KG1 (cell line): ENCODE results near the gene ASPSCR1.
"Not testable (repeated sequence)": the region's sequence is repeated elsewhere in the genome, so short reads cannot be mapped to it uniquely, and the experiment has no call there.

Source experiments
- DNase-seq: peaks from one replicate; lab custom pipeline; 2025; lab: John Stamatoyannopoulos, UW

The ASPSCR1 gene

DNA sequence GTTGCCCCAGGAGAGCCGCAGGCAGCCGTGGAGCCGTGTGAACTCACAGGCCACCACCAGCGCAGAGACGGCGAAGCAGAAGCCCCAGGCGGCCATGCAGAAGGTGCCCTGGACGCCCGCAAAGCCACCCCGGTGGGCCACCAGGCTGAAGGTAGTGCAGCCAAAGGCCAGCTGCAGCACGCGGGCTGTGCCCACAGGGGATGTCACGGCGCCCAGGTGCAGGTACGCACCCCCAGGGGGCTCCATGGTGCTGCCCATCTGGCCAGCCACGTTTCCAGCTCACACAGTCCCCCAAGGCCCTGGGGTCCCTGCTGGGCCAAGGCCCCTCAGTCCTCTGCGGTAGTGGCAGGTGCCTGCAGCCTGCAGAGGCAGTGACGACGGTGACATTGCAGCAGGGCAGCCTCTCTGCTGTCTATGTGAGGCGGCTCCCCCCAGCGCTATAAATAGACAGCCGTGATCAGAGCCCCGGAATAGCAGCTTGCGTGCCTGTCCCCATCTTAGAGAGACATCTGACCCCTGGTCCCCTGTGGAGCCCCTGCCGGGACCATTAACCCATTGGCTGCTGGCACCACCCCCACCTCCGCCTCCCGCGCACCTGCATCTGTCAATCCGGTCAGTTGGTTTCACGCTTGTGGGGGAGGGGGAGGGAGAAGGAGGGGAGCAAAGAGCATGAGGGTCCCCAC, 35.8 kb upstream of the ASPSCR1 start:
- DNase-seq: no peak

DNA sequence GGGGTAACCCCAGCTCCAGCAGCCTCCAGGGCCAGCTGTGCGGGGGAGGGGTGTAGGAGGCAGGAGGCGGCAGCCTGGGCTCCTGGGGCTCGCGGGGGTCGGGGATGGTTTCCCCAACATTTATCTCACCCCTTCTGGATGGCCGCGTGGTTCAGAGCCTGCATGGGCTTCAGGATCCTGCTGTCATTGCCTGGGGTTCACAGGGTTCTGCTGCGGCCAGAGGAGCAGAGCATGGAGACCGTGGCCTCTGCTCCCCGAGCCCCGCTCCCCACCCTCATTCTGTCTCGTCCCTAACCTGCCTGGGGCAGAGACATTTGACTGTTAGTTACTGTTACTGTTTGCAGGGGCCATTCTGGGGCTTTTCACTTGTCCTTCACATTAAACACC, 35.3 kb upstream of the ASPSCR1 start:
- DNase-seq: no peak

DNA sequence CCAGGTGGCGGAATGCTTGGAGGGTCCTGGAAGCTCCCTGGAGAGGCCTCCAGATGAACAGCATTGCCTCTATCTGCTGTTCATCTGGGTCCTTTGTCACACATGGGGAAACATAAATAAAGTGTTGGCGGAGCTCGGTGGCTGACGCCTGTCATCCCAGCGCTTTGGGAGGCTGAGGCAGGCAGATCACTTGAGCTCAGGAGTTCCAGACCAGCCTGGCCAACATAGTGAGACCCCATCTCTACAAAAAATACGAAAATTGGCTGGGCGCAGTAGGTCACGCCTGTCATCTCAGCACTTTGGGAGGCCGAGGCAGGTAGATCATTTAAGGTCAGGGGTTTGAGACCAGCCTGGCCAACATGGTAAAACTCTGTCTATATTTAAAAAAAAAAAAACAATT, 32.6 kb upstream of the ASPSCR1 start:
- no peak for DNase-seq

- no peak for DNase-seq
Measured at GRCh38 chr17:81947189-81947588, 30.2 kb upstream of the ASPSCR1 start, which contains the start of gene MYADML2. TSS of gene MYADML2 (minus strand) at chr17:81947233. CDS start at chr17:81941741, 5,492 bp downstream.

GRCh38 chr17:81948635-81949378, 28.6 kb upstream of the ASPSCR1 start:
- DNase-seq: no peak

- no peak for DNase-seq
Measured at GRCh38 chr17:81950501-81950900, 26.9 kb upstream of the ASPSCR1 start.

GRCh38 chr17:81951785-81952684, 25.4 kb upstream of the ASPSCR1 start:
- no peak for DNase-seq

- no peak for DNase-seq
Measured at GRCh38 chr17:81952792-81953228, 24.6 kb upstream of the ASPSCR1 start.

GRCh38 chr17:81953443-81953842, 24.0 kb upstream of the ASPSCR1 start:
- DNase-seq: not testable (repeated sequence)

DNA sequence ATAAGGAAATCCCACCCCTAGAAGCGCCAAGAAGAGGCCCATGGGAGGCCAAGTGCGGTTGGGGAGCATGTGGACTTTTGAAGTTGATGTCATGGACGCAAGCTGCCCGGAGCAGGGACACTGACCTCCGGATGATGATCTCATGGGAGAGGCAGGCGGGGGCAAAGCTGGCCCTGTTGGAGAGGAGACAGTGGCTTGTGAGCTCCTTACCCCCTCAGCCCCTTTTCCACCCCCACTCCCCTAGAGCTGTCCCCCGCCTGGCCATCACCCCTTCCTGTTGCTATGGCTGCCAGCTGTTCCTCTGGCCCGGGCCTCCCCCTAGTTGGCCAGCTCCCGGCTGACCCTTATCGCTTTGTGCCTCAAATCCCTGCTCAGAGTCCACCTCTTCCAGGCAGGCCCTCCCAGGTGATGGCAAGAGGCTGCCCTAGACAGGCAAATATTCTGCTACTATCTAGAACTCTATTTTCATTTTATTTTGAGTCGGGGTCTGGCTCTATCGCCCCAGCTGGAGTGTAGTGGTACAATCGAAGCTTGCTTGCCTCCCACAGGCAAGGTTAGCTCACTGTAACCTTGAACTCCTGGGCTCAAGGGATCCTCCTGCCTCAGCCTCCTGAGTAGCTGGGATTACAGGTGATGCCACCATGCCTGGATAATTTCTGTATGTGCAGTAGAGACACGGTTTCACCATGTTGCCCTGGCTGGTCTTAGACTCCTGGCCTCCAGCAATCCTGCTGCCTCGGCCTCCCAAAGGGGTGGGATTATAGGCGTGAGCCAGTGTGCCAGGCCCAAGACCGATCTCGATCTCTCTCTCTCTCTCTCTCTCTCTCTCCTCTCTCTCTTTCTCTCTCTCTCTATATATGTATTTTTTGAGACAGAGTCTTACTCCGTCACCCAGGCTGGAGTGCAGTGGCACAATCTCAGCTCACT, 23.0 kb upstream of the ASPSCR1 start:
- no peak for DNase-seq

DNA sequence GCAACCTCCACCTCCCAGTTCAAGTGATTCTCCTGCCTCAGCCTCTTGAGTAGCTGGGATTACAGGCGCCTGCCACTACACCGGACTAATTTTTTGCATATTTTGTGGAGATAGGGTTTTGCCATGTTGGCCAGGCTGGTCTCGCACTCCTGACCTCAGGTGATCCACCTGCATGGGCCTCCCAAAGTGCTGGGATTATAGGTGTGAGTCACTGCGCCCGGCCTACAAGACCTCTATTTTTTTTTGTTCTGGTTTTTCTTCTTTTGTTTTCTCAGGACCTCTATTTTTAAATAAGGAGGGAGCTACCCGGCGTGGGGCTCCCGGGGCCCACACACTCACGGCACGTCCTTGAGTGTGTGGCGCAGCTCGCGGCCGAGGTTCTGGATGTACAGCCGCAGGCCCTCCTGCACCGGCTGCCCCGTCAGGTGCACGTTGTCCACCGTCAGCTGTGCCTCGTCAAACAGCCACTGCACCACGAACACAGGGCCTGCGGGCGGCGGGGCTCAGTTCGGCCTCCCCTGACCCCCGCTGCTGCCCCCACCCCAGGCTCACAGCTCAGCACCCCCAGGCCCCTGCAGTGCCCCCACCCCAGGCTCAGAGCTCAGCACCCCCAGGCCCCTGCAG, 22.3 kb upstream of the ASPSCR1 start:
- DNase-seq: no peak

- DNase-seq: no peak
Measured at GRCh38 chr17:81955756-81956544, 21.5 kb upstream of the ASPSCR1 start.

- no peak for DNase-seq
Measured at GRCh38 chr17:81956607-81957589, 20.5 kb upstream of the ASPSCR1 start.

- no peak for DNase-seq
Measured at GRCh38 chr17:81957691-81958432, 19.6 kb upstream of the ASPSCR1 start.

- no peak for DNase-seq
Measured at GRCh38 chr17:81958633-81959342, 18.6 kb upstream of the ASPSCR1 start.

DNA sequence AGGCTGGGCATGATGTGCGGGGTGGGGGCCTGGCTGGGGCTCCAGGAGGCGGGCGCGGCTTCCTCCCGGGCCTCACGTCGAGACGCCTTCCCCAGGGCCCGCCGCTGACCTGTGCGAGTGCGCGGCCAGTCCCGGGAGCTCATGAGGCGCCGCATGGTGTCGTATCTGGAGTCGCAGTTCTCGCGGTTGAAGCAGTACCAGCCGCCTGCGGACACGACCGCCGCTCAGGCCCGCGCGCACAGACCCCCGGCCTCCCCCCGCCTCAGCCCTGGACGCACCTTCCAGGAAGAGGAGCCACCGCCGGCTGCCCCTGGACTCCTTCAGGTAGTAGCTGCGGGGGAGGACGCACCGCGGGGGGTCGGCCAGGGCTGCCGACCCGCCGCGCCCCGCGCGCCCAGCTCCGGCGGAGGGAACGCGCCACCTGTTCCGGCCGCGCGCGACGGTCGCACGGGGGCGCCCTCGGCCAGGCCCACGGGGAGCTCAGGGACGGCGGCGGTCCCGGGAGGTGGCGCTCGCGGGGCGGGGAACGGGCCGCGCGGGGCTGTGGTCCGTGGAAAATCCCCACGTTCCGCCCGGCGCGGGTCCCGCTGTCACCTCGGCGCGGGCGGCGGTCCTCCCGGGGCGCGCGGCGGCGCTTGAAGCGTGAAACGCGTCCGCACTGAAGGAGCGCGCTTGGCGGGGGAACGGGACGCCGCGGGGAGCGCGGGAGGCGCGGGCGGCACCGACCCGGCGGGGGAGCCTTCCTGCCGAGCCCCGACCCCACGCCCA, 17.9 kb upstream of the ASPSCR1 start:
- no peak for DNase-seq
